SK-N-SH treated with all-trans-retinoic acid at 6 μM for 48 hours (cell line): Measurements from ENCODE around the gene LRRC4C.

Experiments used
- ESRRG ChIP-seq: fragments of 250-450 bp; sonication (Bioruptor Pico); IDR thresholded peaks from 2 replicates; pipeline ENCODE4 v1.6.1; 2021; ENCODE audit warnings: mild to moderate bottlenecking
- OSR1 ChIP-seq: fragments of 250-450 bp; sonication (Bioruptor Pico); IDR thresholded peaks from 2 replicates; pipeline ENCODE4 v1.8.0; 2022; ENCODE audit warnings: moderate library complexity, mild to moderate bottlenecking, inconsistent platforms
- ZFP3 ChIP-seq: fragments of 250-450 bp; sonication (Bioruptor Pico); IDR thresholded peaks from 2 replicates; pipeline ENCODE4 v1.5.0; 2020; ENCODE audit warnings: mild to moderate bottlenecking, moderate library complexity
- ZNF70 ChIP-seq: fragments of 450-650 bp; formaldehyde crosslinking; IDR thresholded peaks from 2 replicates; pipeline ENCODE4 v1.5.0; 2020; ENCODE audit warnings: mild to moderate bottlenecking, moderate library complexity
- TF ChIP-seq, protein P1 (sequence below): fragments of 250-450 bp; sonication (Bioruptor Pico); IDR thresholded peaks from 2 replicates; pipeline ENCODE4 v1.8.0; 2020; ENCODE audit warnings: mild to moderate bottlenecking, moderate library complexity, borderline replicate concordance

DNA sequence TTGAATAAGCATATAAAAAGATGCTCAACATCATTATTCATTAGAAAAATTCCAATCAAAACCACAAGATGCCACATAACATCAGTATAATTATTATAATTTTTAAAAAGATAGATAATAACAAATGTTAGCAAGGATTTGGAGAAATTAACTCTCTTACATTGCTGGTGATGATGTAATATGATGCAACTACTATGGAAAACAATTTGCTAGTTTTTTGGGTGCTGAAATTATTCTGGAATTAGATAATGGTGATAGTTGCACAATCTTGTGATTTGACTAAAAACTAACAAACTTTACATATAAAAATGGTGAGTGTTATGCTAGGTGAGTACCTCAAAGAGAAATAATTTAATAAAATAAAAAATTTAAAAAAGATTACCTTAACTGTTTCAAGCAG is 412.2 kb downstream of the LRRC4C start:
- TF ChIP-seq ZFP3 (CRISPR knock-in tag), result no peak
- no peak for TF ChIP-seq OSR1 (CRISPR knock-in tag)
- TF ChIP-seq, protein P1, sequence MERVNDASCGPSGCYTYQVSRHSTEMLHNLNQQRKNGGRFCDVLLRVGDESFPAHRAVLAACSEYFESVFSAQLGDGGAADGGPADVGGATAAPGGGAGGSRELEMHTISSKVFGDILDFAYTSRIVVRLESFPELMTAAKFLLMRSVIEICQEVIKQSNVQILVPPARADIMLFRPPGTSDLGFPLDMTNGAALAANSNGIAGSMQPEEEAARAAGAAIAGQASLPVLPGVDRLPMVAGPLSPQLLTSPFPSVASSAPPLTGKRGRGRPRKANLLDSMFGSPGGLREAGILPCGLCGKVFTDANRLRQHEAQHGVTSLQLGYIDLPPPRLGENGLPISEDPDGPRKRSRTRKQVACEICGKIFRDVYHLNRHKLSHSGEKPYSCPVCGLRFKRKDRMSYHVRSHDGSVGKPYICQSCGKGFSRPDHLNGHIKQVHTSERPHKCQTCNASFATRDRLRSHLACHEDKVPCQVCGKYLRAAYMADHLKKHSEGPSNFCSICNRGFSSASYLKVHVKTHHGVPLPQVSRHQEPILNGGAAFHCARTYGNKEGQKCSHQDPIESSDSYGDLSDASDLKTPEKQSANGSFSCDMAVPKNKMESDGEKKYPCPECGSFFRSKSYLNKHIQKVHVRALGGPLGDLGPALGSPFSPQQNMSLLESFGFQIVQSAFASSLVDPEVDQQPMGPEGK (CRISPR knock-in tag), result no peak
- no peak for TF ChIP-seq ZNF70 (CRISPR knock-in tag)
- no peak for TF ChIP-seq ESRRG (CRISPR knock-in tag)
